ENCODE measurements around the gene FBXO11.
"Not testable (repeated sequence)": the region's sequence is repeated elsewhere in the genome, so short reads cannot be mapped to it uniquely, and the experiment has no call there.

The FBXO11 gene

DNA sequence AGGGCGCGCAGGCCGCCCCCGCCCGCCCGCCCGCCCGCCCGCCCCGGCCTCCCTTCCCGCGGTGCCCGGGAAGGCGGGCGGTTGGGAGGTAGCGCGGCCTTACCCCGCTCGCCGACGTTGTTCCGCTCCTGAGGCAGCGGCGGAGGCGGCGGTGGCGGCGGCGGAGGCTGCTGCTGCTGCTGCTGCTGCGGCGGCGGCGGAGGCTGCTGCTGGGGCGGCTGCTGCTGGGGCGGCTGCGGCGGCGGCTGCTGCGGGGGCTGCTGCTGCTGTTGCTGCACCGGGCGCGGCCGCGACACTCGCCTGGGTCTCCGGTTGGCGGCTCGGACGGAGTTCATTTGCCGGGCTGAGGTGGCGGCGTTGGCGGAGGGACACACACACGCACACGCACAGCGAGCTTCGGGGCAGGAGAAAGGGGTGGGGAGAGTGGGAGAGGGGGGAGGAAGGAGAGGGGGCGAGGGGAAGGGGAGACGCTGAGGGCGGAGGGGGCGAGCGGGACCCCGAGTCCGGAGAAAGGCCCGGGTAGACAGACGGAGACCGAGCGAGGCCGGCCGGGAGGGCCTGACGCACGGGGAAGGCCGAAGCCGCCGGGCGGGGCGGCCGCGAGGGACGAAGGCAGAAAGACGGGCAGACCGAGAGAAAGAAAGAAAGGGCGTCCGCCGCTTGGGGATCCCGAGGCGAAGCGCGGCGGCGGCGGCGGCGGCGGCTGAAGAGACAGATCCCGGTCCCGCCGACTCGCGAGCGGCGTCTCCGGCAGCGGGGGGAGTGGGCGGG, 727 bp downstream of the FBXO11 start:
- H3K4me3 ChIP-seq (replicated peaks; ENCODE audit: low read depth, low read length) = peak overlapping the region; percentile 89
- TF ChIP-seq, protein P1, sequence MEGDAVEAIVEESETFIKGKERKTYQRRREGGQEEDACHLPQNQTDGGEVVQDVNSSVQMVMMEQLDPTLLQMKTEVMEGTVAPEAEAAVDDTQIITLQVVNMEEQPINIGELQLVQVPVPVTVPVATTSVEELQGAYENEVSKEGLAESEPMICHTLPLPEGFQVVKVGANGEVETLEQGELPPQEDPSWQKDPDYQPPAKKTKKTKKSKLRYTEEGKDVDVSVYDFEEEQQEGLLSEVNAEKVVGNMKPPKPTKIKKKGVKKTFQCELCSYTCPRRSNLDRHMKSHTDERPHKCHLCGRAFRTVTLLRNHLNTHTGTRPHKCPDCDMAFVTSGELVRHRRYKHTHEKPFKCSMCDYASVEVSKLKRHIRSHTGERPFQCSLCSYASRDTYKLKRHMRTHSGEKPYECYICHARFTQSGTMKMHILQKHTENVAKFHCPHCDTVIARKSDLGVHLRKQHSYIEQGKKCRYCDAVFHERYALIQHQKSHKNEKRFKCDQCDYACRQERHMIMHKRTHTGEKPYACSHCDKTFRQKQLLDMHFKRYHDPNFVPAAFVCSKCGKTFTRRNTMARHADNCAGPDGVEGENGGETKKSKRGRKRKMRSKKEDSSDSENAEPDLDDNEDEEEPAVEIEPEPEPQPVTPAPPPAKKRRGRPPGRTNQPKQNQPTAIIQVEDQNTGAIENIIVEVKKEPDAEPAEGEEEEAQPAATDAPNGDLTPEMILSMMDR (IDR thresholded peaks at IDR 0.05; ENCODE audit: low read length, missing control alignments) = no peak
- DNase-seq (ENCODE audit: low read depth) = peak; percentile 60

DNA sequence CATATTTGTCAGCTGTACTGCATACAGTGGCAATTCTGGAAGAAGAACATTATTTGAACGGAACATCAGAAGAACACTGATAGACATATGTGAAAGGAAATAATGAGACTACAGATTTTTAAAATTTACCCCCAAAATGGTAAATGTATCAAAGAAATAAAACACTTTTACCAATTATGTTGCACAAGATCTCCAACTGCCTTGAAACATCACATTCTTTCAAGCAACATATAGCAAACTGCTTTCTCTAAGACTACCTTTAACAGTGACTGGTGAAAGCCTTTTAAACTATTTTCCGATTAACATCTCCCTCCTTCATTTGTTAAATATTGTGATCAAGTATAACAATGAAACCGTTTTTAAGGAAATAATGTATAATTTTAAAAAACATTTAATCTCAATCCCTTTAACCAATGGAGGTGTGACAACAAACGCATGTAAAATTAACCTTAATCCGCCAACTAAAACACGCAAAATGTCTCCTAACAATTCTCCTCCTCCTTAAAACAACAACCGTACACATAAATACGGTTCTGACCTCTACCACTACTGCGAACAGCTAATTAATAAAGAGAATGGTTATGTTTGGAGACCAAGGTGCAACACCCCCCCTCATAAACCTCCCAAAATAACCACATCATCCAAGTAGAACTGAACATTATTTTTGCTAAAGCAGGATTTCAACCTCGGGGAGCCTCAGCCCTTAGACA, 2.4 kb downstream of the FBXO11 start:
- TF ChIP-seq, protein P1 (IDR thresholded peaks at IDR 0.05; ENCODE audit: low read length, missing control alignments) = no peak
- DNase-seq (ENCODE audit: low read depth) = no peak

DNA sequence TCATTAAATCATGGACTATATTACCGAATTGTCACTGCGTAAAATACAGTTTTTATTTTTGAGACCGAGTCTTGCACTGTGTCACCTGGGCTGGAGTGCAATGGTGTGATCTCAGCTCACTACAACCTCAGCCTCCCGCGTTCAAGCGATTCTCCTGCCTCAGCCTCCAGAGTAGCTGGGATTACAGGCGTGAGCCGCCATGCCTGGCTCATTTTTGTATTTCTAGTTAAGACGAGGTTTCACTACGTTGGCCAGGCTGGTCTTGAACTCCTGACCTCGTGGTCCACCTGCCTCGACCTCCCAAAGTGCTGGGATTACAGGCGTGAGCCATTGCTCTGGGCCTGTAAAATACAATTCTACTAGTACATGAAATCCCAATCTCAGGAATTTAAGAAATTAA, 4.4 kb downstream of the FBXO11 start:
- not testable (repeated sequence) for DNase-seq (ENCODE audit: low read depth); H3K4me3 ChIP-seq (replicated peaks; ENCODE audit: low read depth, low read length)

More for the DNA sequence above, 2.4 kb downstream of the FBXO11 start:
- H3K4me3 ChIP-seq (replicated peaks; ENCODE audit: low read depth, low read length) = peak overlapping the region; percentile 89

DNA sequence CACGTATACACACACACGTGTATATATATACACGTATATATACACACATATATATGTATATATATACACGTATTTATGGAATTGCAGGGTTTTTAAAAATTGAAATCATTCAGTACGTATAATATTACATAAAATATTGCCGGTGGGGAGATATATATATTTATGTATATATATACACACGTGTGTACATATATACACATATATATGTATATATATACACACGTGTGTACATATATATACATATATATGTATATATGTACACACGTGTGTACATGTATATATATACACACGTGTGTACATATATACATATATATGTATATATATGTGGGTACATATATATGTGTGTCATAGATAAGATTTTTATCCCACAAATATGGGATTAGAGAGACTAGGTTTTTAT, 5.4 kb downstream of the FBXO11 start:
- TF ChIP-seq, protein P1 (IDR thresholded peaks at IDR 0.05; ENCODE audit: low read length, missing control alignments) = no peak
- no peak for DNase-seq (ENCODE audit: low read depth)
- H3K4me3 ChIP-seq (replicated peaks; ENCODE audit: low read depth, low read length) = no peak overlapping the region

DNA sequence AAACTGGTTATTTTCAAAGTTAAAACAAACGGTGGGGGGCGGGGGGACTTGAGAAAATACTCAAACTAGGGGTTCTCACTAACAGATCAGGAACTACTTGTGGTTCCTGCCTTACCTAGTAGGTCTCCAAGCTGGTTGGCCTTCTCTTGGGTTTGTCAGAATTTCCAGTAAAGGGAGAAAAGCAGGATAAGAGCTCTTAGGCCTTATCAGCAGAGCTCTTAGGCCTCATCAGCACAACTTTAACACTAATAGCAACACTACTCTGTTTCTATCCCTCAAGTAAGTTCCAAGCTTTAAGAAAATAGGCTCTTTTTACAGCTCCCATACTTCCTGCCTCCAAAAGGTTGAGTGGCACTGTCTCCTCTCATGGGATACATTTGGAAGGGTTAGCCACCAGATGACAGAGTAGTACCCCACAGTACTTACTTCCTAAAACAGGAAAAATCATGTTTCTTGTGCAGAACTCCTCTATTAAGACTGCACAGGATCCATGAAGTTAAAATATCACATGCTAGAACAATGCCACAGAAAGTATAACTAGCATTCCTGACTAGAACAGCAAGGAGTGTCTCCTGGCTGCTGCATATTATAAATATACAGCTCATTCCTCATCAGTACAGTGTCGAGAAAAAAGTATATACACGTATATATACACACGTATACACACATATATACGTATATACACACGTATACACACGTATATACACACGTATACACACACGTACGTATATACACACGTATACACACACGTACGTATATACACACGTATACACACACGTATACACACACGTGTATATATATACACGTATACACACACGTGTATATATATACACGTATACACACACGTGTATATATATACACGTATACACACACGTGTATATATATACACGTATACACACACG, 6.1 kb downstream of the FBXO11 start:
- H3K4me3 ChIP-seq (replicated peaks; ENCODE audit: low read depth, low read length) = no peak overlapping the region
- no peak for DNase-seq (ENCODE audit: low read depth)
- TF ChIP-seq, protein P1 (IDR thresholded peaks at IDR 0.05; ENCODE audit: low read length, missing control alignments) = no peak

DNA sequence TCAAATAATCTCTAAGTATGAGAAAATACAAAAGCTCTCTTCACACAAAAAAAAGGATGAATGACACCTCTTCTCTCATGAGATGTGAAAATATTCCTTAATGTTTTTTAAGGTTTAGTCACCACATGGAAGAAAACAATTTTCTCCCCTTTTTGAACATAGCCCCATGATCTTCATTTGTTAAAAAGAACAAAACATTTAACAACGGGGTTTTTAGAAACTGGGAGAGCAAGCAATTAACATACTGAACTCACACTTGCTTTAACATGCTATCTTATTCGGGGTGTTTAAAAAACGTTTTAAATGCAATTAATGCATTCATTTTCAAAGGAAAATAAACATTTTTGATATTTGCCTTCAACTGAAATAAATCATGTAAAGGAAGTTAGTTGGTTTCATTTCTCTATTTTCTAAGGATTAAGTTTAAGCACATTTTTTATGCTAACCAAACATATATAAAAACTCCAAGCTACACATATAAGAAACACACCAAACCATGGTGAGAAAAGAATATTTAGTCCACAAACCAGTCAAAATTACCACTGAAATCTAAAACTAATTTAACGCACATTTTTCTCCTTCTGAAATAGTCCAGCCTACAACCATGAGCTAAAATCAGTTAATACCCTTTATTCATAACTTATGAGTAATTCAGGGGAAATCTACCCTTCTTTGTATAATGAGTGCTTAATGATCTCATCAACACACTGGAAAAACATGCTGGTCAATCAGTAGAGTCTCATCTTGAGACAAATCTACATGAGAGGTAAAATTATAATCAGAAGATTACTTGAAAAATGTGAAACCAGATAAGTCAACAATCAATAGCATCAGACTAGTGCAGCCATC, 8.2 kb downstream of the FBXO11 start:
- no peak for DNase-seq (ENCODE audit: low read depth)
- no peak overlapping the region for H3K4me3 ChIP-seq (replicated peaks; ENCODE audit: low read depth, low read length)
- TF ChIP-seq, protein P1 (IDR thresholded peaks at IDR 0.05; ENCODE audit: low read length, missing control alignments) = no peak

DNA sequence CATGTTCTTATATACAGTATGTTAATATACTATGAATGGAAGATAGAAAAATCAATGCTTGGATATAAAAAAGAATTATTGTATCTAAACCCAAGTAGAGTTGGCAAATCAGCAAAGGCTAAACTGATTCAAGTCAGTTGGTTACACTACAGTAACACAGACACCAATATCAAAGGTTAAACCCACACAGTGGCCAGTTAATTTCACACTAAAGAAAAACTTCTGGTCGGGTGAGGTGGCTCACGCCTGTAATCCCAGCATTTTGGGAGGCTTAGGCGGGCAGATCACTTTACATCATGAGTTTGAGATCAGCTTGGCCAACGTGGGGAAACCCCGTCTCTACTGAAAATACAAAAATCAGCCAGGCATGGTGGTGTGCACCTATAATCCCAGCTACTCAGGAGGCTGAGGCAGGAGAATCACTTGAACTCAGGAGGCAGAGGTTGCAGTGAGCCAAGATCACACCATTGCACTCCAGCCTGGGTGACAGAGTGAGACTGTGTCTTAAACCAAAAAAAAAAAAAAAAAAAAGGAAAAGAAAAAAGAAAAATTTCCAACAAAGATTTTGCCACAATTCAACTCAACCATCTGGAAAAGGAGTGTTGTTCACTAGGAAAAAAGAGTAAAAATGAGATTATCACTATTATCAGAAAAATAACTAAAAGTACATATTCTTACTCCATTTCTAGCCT, 9.0 kb downstream of the FBXO11 start:
- DNase-seq (ENCODE audit: low read depth); H3K4me3 ChIP-seq (replicated peaks; ENCODE audit: low read depth, low read length): not testable (repeated sequence)

All from fibroblast of pulmonary artery (primary cell).